Peyer's patch (tissue), 4 donors: ENCODE data around the gene MAP3K7. TPM values are rescaled to one million over a fixed set of nuclear protein-coding genes. Genes with fewer than 3 reads are reported as not detected.
A peak's percentile ranks its signal among the peaks of the same experiment; 100 is the strongest.

Experiments
- DNase-seq, 3 donors: peaks; one replicate each; pipeline ENCODE4 v3.0.0-alpha.2; 2017 to 2019
- H3K27ac ChIP-seq, 4 donors: fragments of 200-600 bp; sonication (generic); one replicate each; pipeline ENCODE4 v1.5.1; 2016 to 2019
- H3K27me3 ChIP-seq, 2 donors: fragments of 200-600 bp; sonication (generic); one replicate each; pipeline ENCODE4 v1.5.1; 2019
- H3K36me3 ChIP-seq, 3 donors: fragments of 200-600 bp; sonication (generic); one replicate each; pipeline ENCODE4 v1.5.1; 2016 to 2019
- H3K4me1 ChIP-seq, 4 donors: fragments of 200-600 bp; sonication (generic); one replicate each; pipeline ENCODE4 v1.5.1; 2016 to 2019
- H3K4me3 ChIP-seq, 4 donors: fragments of 200-600 bp; sonication (generic); 1 replicate in 3 of 4; 2 replicates in 1 of 4; pipeline ENCODE4 v1.5.1; 2016 to 2019; ENCODE audit warnings: mild to moderate bottlenecking in 1 of 4
- H3K9me3 ChIP-seq, 4 donors: fragments of 200-600 bp; sonication (generic); one replicate each; pipeline ENCODE4 v1.5.1; 2016 to 2019; ENCODE audit warnings: mild to moderate bottlenecking in 1 of 4
- CTCF ChIP-seq, 6 experiments: fragments of 450-650 bp in 4 of 6; fragments of 200-600 bp in 2 of 6; sonication (generic) in 1 of 6; IDR thresholded peaks; one replicate each; pipeline ENCODE4 v1.5.1; 2017 to 2019; ENCODE audit warnings: antibody characterized with exemption in 6 of 6, mild to moderate bottlenecking in 3 of 6, moderate library complexity in 1 of 6
- POLR2A ChIP-seq, 2 donors: fragments of 450-650 bp; IDR thresholded peaks; one replicate each; pipeline ENCODE4 v1.5.1; 2017; ENCODE audit warnings: antibody characterized with exemption in 2 of 2, mild to moderate bottlenecking in 2 of 2, moderate library complexity in 2 of 2
- total RNA-seq, 4 donors: library from RNA; depleted of rRNA; stranded (reverse); fragments of >200 nt; gene quantifications; one replicate each; pipeline ENCODE4 v1.1.0, GENCODE V29; 2016

MAP3K7 gene
- total RNA-seq, result 10 to 100 TPM; 20.8 to 30.5 (median 25.1) TPM

DNA sequence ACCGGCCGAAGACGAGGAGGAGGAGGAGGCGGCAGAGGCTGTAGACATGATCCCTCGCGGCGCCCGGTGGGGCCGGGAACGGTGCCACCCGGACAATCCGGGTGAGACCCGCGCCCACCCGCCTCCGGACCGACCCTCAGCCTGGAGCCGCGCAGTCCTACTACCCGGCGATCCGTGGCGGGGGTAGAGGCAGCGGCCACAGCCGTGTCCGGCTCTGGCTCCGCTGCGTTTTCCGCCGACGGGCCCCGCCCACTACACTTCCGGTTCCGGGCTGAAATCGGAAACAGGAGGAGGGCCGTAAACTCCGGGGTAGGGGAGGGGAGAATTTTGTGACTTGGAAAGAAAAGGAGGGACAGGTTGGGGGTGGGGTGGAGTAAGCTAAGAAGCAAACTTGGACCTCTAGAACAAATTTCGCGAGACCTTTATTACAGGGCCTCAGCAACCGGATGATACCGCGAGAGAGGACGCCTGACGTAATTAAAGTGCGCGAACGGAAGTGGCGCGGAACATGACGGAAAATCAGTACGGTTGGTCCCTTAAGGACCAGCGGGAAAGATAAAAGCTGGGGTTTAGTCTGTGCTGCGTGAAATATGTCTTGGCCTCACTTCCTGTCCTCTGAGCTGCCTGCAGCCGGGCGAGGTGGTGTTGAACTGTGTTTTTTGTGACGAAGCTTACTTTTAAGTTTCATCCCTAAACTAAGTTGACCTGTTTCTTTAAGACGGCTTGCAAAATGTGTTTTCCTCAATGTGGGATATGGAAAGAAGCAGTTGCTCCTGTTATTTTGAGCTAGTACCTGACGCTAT, at the start of gene MAP3K7:
Gene MAP3K7 (minus strand): TSS at position 237 of the 803 bp plus-strand sequence. CDS start 189 bp downstream, at position 48.
- DNase-seq, result peak; percentile 86 to 97 (median 94)
- Histone ChIP-seq H3K9me3 (no peaks in the 10 kb centered on the region), H3K27ac (peak within 1 kb of the TSS; percentile 86 to 93 (median 90)), H3K27me3 (no peaks in the 10 kb centered on the region), H3K36me3 (no peaks in the 10 kb centered on the region), H3K4me3 (peak within 1 kb of the TSS; percentile 83 to 98 (median 90)), H3K4me1 (peaks cover 0 to 21% (median 6%) of the 10 kb centered on the region in 4 donors)
- TF ChIP-seq CTCF (IDR thresholded peaks at IDR 0.05) (no peak), POLR2A (IDR thresholded peaks at IDR 0.05) (peak; percentile 60 to 61)

- no peaks in the 10 kb centered on the region for H3K4me1 ChIP-seq
- H3K27ac ChIP-seq, result no peak overlapping the region
- no peaks in the 10 kb centered on the region for H3K9me3 ChIP-seq
- TF ChIP-seq POLR2A (IDR thresholded peaks at IDR 0.05), result no peak
- no peak for TF ChIP-seq CTCF (IDR thresholded peaks at IDR 0.05)
- H3K4me3 ChIP-seq, result no peak overlapping the region
- no peaks in the 10 kb centered on the region for H3K36me3 ChIP-seq
- H3K27me3 ChIP-seq, result no peaks in the 10 kb centered on the region
- DNase-seq, result no peak
Measured at GRCh38 chr6:90631046-90631445, 44.2 kb upstream of the MAP3K7 start.

- no peak for TF ChIP-seq CTCF (IDR thresholded peaks at IDR 0.05)
- no peak for TF ChIP-seq POLR2A (IDR thresholded peaks at IDR 0.05)
- H3K9me3 ChIP-seq, result no peaks in the 10 kb centered on the region
- DNase-seq, result no peak
Measured at GRCh38 chr6:90621581-90621980, 34.7 kb upstream of the MAP3K7 start.

DNA sequence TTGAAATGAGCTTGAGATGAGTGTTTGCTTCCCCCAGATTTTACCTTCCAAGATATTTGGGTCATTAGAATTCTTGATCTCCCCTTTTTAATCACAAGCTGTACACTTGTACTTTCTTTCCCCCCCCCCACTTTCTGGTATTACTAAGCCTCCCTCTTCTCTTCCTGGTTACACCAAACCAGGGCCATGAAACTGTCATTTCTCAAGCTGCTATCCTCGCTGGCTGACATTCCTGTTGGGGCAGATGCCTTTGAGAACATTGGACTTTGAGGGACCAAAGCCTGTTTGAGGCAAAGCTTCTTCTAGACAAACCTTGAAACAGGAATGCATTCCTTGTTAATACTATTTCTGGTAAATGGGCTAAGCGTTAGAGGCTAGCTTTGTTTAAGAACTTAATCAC, 32.3 kb upstream of the MAP3K7 start:
- Histone ChIP-seq H3K9me3 (no peaks in the 10 kb centered on the region), H3K27ac (no peak overlapping the region), H3K36me3 (no peaks in the 10 kb centered on the region), H3K4me1 (no peaks in the 10 kb centered on the region), H3K27me3 (no peaks in the 10 kb centered on the region), H3K4me3 (no peak overlapping the region)
- DNase-seq, result no peak
- TF ChIP-seq CTCF (IDR thresholded peaks at IDR 0.05), result no peak
- TF ChIP-seq POLR2A (IDR thresholded peaks at IDR 0.05), result no peak

More at GRCh38 chr6:90621581-90621980, 34.7 kb upstream of the MAP3K7 start:
- Histone ChIP-seq H3K4me3 (no peak overlapping the region), H3K36me3 (no peaks in the 10 kb centered on the region), H3K4me1 (no peaks in the 10 kb centered on the region), H3K27ac (no peak overlapping the region), H3K27me3 (no peaks in the 10 kb centered on the region)

GRCh38 chr6:90612313-90612680, 25.4 kb upstream of the MAP3K7 start:
- no peak for TF ChIP-seq POLR2A (IDR thresholded peaks at IDR 0.05)
- TF ChIP-seq CTCF (IDR thresholded peaks at IDR 0.05), result no peak
- Histone ChIP-seq H3K36me3 (no peaks in the 10 kb centered on the region), H3K4me1 (peaks cover 0 to 13% (median 3%) of the 10 kb centered on the region in 4 donors), H3K27me3 (no peaks in the 10 kb centered on the region), H3K9me3 (no peaks in the 10 kb centered on the region), H3K27ac (no peak overlapping the region), H3K4me3 (no peak overlapping the region)
- DNase-seq, result no peak
